DOHH2 (cell line): ENCODE data around the gene SAMD14.

Experiments
- EZH2phosphoT487 ChIP-seq: fragments of 200-600 bp; sonication (generic); IDR thresholded peaks from 2 replicates; pipeline ENCODE4 v1.6.1; 2017; ENCODE audit warnings: borderline replicate concordance, mild to moderate bottlenecking, antibody characterized with exemption, low read length, moderate library complexity, mixed read lengths
- TF ChIP-seq, protein P1 (sequence below): fragments of 200-600 bp; sonication (generic); IDR thresholded peaks from one replicate; pipeline ENCODE4 v1.5.1; 2014; ENCODE audit warnings: antibody characterized with exemption, mild to moderate bottlenecking, low read depth, low read length; ENCODE audit not compliant: poor library complexity, severe bottlenecking

DNA sequence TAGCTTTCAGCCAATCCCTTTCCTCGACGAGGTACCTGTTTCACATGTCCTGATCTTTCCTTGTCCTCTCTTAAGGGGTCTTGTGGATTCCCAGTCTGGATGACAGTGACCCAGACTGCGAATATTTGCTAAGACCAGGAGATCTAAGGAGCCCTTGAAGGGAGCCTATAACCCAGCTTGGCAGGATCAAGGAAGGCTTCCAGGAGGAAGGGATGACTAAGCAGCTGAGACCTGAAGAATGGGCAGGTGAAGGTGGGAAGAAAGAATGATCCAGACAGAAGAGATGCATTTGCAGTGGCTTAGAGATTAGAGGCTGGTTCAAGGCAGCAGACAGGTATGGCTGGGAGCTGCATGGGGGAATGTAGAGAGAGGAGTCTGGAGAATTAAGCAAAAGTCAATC is 36.7 kb downstream of the SAMD14 start:
- TF ChIP-seq, protein P1, sequence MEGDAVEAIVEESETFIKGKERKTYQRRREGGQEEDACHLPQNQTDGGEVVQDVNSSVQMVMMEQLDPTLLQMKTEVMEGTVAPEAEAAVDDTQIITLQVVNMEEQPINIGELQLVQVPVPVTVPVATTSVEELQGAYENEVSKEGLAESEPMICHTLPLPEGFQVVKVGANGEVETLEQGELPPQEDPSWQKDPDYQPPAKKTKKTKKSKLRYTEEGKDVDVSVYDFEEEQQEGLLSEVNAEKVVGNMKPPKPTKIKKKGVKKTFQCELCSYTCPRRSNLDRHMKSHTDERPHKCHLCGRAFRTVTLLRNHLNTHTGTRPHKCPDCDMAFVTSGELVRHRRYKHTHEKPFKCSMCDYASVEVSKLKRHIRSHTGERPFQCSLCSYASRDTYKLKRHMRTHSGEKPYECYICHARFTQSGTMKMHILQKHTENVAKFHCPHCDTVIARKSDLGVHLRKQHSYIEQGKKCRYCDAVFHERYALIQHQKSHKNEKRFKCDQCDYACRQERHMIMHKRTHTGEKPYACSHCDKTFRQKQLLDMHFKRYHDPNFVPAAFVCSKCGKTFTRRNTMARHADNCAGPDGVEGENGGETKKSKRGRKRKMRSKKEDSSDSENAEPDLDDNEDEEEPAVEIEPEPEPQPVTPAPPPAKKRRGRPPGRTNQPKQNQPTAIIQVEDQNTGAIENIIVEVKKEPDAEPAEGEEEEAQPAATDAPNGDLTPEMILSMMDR = no peak
- no peak for TF ChIP-seq EZH2phosphoT487
